Activated gamma-delta T cell (primary cell): ENCODE measurements around the gene TGFBR3L.
A peak's percentile ranks its signal among the peaks of the same experiment; 100 is the strongest.
"Not testable (repeated sequence)": the region's sequence is repeated elsewhere in the genome, so short reads cannot be mapped to it uniquely, and the experiment has no call there.

Source experiments
- DNase-seq: peaks from one replicate; lab custom pipeline; 2025; lab: John Stamatoyannopoulos, UW

TGFBR3L gene

DNA sequence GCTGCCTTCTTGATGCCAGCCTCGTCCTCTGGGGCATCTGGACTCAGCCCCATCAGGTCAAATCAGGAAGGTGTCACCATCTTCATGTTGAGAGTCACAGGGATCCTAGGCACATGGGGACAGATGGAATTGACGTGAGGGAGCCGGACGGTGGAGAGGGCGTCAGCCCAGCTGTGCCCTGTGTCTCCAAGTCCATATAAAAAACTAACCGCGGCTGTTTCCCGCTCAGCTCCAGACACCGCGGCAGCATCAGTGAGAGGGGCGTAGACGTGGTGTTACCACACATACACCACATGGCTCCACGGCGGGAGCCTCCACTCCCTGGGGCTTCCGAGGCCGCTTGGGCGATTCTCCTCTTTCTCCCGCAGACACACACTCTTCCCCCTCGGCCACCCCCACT is 34.8 kb upstream of the TGFBR3L start:
- no peak for DNase-seq

DNA sequence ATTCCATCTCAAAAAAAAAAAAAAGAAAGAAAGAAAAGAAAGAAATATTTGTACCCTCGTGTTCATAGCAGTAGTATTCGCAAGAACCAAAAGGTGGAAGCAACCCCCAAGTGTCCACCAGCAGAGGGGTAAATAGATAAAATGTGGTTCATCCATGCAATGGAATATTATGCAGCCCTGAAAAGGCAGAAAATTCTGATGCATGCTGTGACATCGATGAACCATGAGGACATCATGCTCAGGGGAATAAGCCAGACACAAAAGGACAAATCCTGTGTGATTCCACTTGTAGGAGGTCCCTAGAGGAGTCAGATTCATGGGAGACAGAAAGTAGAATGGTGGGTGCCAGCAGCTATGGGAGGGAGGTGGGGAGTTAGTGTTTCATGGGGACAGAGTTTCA is 32.7 kb upstream of the TGFBR3L start:
- no peak for DNase-seq

DNA sequence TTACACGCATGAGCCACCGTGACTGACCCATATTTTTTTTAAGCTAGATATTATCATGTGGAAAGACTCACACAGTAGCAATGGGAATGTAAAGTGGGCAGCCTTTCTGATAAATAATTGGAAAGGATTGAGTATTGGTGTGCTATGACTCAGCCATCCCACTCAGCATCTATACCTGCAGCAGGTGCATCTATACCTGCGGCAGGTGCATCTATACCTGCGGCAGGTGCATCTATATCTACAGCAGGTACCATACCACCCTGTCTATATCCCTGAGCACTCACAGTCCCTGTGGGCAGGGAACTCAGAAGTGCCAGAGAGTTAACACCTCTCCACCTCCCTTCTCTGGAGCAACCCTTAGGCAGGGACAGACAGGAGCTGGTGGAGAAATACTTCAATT is 31.5 kb upstream of the TGFBR3L start:
- no peak for DNase-seq

DNA sequence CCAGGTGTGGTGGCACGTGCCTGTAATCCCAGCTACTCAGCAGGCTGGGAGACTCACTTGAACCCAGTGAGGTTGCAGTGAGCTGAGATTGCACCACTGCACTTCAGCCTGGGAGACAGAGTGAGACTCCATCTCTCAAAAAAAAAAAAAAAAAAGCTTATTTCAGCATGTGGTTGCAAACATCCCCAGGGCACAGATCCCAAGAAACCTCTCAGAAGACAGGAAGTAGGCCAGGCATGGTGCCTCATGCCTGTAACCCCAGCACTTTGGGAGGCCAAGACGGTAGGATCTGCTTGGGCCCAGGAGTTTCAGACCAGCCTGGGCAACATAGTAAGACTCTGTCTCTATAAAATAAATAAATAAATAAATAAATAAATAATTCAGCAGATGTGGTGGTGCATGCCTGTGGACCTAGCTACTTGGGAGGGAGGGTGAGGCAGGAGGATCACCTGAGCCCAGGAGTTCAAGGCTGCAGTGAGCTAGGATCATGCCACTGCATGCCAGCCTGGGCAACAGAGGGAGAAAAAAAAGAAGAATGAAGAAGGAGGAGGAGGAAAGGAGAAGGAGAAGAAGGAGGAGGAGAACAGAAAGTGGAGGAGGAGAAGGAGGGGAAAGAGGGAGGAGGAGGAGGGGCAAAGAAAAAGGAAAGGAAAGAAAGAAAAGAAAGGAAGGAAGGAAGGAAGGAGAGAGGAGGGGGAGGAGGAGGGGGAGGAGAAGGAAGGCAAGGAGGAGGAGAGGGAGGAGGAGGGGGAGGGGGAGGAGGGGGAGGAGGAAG is 30.6 kb upstream of the TGFBR3L start:
- DNase-seq, result no peak

DNA sequence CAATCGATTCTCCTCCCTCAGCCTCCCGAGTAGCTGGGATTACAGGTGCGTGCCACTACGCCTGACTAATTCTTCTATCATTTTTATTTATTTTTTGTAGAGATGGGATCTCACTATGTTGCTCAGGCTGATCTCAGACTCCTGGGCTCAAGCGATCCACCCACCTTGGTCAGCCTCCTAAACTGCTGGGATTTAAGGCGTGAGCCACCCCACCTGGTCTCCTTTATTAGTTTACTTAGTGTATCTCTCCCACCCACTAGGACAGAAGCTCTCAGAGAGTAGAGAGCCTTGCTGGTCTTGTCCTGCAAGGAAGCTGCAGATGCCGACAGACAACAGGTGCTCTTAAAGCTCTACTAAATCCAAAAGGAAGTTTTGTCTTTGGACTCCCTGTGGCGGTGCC is 28.8 kb upstream of the TGFBR3L start:
- no peak for DNase-seq

DNA sequence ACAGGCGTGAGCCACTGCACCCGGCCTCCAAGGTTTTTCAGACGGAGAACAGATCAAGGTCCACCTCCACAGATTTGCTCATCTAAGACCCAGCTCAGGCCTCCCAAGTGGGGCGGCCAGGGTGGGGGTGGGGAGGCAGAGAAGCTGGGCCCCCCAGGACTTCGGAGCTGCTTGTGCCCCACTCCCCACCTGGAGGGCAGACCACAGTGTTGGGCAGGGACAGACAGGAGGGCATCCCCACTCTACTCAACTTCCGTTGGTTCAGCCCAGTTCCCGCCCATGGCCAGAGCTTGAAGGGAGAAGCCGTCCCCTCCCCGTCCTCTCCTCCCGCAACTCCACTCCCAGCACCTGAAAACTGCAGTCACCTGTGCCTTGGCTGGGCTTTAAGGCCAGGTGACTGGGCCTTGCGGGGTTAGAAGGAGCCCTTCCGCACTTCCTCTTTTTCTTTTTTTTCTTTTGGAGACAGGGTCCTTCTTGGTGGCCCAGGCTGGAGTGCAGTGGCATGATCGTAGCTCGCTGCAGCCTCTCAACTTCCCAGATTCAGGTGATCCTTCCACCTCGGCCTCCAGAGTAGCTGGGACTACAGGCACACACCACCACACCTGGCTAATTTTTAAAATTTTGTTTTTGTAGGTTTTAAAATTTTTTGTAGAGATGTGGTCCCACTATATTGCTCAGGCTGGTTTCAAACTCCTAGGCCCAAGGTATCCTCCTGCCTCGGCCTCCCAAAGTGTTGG is 27.1 kb upstream of the TGFBR3L start:
- DNase-seq, result no peak

DNA sequence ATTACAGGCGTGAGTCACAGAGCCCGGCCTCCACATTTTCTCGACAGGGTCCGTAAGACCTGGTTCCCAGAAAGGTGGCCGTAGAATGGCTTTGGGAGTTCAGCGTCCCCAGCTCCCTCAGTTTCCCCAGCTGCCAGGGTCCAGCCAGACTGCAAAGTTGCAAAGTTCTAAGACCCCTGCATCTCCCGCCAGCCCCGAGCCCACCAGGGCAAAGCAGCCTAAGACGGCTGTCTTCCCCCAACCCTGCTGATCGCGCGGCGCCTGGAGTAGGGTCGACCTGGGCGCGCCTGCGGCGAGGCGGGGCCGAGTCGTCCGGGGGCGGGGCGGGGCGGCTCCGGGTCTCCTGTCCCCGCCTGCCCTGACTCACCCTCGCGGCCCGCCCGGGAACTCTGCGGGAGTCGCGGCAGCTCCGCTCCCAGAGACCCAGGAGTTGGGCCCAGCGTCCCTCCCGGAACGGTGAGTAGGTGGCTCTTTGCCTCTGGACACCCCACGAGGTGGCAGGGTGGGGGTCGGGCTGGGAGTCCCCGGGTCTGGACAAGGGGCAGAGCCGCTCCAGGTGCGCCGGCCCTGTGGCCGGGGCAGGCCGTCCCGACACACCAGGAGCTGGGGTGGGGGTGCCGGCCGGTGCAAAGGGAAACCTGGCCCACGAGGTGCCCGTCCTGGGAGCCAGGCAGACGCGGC is 26.3 kb upstream of the TGFBR3L start, which contains the start of gene LRRC8E:
Gene LRRC8E (plus strand): TSS at position 366 of the 681 bp plus-strand sequence. CDS start 7,094 bp downstream, outside the sequence.
- DNase-seq, result no peak

DNA sequence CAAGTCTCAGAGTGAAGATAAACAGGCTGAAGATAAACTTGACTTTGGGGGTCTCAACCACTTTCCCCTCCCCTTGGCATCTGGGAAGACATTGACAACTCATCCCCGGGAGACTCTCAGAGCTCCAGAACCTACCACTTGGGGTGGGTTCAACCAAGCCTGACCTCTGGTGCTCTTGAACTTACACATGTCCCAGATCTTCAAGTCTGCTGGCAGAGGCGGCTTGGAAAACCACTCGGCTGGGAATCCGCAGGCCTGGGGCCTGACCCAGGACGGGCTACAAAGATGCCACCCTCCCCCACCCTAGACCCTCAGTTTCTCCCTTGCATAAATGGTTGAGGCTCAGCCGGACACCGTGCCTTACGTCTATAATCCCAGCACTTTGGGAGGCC is 25.8 kb upstream of the TGFBR3L start:
- no peak for DNase-seq

DNA sequence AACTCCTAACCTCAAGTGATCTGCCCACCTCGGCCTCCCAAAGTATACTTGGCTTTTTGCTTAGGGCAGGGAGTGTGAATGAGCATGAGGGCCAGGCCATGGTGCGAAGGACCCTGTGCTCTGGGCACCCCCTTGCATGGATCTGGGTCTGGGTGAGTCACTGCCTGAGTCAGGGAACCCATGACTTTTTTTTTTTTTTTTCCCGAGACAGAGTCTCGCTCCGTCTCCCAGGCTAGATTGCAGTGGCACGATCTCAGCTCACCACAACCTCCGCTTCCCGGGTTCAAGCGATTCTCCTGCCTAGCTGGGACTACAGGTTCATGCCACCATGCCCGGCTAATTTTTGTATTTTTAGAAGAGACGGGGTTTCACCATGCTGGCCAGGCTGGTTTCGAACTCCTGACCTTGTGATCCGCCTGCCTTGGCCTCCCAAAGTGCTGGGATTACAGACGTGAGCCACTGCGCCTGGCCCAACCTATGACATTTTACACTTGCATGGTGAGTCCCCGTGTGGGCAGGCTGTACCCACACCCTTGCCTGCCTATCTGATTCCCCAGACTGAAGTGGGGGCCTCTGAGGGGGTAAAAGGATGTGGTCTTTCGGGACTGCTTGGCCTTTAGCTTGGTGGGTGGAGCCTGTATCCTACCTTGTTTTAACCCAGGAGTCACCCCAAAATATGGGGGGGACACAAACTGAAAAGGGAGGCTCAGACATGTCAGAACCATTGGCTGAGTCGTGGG is 21.1 kb upstream of the TGFBR3L start:
- DNase-seq, result not testable (repeated sequence)

DNA sequence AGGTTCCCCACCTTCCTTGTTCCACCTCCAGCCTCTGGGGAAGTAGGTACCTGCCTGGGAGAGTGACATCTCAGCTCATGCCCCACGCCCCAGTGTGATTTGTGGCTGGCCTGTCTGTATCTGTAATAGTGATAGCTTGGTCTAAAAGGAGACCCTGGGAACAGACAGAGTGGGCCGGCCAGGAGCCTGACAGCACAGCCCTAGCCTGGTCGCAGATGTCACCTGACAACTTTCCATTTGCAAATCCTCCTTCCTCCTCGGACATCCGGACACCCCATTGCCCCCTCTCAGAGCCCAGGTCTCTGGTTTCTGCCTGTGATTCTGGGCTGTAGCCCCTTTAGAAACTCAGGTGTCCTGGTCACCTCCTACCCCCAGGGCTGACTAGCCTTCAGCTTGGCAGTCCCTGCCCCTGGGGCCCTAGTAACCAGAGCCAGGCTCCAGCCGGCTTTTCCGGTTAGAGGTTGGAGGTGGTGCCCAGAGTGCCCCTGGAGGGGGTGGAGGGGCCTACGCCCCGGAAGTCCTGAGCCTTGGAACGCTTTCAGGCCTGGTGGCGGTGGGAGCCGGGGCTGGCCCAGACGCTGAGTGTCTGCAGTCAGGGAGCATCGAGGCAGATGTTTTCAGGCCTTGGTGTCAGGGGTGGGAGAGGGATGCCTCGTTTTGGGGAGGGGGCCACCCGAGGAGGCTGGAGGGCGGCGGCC is 19.9 kb upstream of the TGFBR3L start:
- DNase-seq, result no peak

DNA sequence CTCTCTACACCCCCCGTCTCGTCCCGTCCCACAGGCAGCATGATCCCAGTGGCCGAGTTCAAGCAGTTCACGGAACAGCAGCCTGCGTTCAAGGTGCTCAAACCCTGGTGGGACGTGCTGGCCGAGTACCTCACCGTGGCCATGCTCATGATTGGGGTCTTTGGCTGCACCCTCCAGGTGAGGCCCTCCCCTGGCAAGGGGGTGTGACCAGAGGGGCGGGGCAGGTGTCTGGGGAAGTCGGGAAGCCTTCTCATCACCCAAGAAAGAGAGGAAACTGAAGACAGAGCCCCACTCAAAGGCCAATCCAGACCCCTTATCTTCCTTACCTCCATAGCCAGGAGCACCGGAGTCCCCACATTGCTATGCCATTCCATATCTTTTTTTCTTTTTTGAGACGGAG is 19.1 kb upstream of the TGFBR3L start:
- no peak for DNase-seq

DNA sequence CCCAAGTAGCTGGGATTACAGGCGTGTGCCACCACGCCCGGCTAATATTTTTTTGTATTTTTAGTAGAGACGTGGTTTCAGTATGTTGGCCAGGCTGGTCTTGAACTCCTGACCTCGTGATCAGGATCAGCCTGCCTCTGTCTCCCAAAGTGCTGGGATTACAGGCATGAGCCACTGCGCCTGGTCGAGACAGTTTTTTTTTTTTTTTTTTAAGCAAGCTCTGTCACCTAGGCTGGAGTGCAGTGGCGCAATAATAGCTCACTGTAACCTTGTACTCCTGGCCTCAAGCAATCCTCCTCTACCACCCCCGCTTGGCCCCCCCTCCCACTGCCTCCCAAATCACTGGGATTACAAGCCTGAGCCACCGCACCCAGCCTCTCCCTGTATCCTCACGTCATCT is 17.3 kb upstream of the TGFBR3L start:
- DNase-seq, result no peak

DNA sequence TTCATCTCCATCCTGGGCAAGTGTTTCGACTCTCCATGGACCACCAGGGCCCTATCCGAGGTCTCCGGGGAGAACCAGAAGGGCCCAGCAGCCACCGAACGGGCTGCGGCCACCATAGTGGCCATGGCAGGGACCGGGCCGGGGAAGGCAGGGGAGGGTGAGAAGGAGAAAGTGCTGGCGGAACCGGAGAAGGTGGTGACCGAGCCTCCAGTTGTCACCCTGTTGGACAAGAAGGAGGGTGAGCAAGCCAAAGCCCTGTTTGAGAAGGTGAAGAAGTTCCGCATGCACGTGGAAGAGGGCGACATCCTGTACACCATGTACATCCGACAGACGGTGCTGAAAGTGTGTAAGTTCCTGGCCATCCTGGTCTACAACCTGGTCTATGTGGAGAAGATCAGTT is 15.7 kb upstream of the TGFBR3L start:
- no peak for DNase-seq

DNA sequence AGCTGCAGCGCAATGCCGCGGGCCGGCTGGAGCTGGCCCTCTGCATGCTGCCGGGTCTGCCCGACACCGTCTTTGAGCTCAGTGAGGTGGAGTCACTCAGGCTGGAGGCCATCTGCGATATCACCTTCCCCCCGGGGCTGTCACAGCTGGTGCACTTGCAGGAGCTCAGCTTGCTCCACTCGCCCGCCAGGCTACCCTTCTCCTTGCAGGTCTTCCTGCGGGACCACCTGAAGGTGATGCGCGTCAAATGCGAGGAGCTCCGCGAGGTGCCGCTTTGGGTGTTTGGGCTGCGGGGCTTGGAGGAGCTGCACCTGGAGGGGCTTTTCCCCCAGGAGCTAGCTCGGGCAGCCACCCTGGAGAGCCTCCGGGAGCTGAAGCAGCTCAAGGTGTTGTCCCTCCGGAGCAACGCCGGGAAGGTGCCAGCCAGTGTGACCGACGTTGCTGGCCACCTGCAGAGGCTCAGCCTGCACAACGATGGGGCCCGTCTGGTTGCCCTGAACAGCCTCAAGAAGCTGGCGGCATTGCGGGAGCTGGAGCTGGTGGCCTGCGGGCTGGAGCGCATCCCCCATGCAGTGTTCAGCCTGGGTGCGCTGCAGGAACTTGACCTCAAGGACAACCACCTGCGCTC is 14.8 kb upstream of the TGFBR3L start:
- no peak for DNase-seq

DNA sequence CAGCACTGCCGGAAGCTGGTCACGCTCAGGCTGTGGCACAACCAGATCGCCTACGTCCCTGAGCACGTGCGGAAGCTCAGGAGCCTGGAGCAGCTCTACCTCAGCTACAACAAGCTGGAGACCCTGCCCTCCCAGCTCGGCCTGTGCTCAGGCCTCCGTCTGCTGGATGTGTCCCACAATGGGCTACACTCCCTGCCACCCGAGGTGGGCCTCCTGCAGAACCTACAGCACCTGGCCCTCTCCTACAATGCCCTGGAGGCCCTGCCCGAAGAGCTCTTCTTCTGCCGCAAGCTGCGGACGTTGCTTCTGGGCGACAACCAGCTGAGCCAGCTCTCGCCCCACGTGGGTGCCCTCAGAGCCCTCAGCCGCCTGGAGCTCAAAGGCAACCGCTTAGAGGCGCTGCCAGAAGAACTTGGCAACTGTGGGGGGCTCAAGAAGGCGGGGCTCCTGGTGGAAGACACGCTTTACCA is 14.2 kb upstream of the TGFBR3L start:
- DNase-seq, result no peak

DNA sequence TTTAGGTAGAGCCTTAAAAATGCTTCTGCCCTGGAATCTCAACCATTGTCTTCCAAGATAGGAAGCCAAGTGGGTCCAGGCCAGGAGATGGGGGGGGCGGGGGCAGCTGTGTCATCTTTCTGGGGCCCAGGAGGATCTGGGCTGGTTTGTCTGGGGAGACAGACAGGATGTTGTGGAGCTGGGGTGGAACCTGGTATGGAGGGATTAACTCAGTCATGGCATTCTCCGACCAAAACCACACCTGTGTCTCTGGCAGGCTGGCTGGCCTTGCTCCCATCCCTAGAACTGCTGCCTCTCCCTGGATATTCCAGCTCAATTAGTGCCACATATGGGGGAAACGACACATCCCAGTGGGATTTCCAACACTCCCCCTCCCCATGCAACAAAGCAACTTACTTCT is 13.7 kb upstream of the TGFBR3L start:
- DNase-seq, result no peak

DNA sequence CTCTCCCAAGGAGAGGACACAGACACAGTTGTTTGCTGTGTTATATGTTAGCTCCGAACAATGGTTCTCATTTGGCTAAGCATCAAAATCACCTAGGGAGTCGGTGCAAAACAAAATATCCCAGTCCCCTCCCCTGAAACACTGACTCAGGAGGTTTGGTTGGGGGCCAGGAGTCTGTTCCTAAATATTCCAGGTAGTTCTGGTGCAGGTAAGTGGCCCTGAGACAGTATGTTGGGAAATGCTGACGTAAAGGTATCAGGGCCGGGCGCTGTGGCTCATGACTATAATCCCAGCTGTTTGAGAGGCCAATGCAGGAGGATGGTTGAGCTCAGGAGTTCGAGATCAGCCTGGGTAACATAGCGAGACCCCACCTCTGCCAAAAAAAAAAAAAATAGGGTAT is 13.3 kb upstream of the TGFBR3L start:
- DNase-seq, result no peak

DNA sequence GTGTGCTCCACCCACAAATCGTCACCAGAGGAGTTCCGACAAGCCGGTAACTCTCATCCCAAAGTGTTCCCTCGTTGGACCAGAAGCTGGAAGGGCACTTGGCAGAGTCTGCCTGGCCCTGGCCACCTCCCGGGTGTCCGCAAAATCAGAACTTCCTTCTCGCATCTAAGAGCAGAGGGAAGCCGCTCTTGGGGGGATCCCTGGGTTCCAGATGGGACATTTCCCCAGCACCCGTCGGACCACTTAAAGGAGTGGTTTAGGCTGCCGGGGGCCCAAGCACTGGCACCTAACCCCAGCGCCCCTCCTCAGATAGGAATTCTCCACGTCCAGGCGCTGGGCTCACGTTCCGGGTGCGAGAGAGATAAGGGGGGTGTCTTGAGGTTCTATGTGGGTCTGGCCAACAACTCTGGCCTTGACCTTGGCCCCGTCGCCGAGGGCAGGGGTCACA is 11.8 kb upstream of the TGFBR3L start:
- no peak for DNase-seq

DNA sequence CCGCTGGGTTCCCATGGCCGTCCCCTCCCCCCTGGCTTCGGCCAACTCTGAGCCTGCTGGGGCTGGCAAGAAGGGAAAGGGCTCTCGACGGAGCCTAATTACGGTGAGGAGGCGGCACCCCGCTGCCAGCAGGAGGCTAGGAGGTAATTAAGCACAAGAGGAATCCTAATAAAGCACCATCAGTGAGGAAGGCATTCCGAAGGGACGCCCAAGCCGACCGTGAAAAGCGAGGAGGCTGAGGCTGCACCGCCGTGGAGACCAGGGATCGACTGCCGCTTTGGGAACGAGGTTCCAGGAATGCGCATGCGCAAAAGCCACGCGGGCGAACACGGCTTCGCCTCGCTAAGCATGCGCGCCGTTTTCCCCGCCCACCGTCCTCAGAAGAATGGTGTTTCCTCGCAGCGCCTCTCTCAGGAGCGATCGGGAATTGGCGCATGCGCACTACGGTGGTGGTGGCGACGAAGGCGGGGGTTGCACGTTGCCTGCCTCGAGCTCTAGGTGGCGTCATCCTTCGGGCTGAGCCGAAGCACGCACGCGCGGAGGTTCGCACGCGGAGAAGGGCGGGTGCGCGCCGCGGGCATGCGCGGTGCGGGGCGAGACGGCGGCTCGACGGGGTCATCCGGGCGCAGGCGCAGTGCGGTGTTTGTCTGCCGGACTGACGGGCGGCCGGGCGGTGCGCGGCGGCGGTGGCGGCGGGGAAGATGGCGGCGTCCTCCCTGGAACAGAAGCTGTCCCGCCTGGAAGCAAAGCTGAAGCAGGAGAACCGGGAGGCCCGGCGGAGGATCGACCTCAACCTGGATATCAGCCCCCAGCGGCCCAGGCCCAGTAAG is 11.2 kb upstream of the TGFBR3L start, which contains the start of gene MAP2K7:
Gene MAP2K7 (plus strand): TSS at position 634 of the 830 bp plus-strand sequence. CDS start 68 bp downstream, at position 702.
- DNase-seq, result peak; percentile 100
